GM21528 (cell line): ENCODE results near the gene USP31.

Experiments
- ATAC-seq: cut with Tn5 transposase; IDR thresholded peaks from one replicate; pipeline ENCODE4 v1.9.1; 2021; ENCODE audit warnings: mild to moderate bottlenecking, moderate library complexity; ENCODE audit not compliant: unreplicated experiment, low FRiP score

The USP31 gene

DNA sequence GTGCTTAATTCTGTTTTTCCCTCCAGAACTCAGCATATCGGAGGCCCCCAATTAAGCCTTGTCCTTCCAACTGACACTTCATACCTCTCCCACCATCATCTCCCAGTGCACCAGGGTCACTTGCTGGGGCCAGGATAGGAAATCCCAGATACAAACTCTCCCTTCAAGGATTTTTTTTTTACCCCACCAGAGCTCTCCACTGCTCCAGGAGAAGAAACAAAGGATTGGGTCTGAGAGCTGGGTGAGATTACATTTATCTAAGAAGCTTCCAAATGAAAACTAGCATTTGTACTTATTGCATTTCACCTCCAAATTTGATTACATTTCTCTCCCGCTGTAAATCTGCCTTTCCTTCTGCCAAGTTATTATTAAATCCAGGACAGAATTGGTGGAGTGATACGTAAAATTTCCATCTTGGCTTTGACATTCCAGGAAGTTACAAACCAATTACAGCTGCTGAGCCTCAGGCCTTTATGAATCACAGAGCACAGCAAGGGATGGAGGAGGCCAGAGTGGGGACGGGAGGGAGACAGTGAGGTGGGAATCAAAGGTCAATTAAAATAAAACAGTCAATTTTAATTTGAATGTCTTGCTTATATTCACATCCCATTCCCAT is 123.5 kb downstream of the USP31 start:
- no peak for ATAC-seq

DNA sequence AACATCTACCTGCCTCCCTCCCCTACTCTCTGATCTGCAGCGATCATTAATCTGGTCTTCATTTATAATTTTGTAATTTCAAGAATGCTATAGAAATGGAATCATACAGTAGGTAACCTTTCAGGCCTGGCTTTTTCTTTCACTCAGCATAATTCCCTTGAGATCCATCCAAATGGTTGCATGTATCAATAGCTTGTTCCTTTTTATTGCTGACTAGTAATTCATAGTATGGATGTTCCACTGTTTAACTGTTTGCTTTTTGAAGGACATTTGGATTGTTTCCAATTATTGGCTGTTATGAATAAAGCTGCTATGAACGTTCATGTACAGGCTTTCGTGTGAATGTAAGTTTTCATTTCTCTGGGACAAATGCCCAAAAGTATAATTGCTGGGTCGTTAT is 125.2 kb downstream of the USP31 start:
- no peak for ATAC-seq

DNA sequence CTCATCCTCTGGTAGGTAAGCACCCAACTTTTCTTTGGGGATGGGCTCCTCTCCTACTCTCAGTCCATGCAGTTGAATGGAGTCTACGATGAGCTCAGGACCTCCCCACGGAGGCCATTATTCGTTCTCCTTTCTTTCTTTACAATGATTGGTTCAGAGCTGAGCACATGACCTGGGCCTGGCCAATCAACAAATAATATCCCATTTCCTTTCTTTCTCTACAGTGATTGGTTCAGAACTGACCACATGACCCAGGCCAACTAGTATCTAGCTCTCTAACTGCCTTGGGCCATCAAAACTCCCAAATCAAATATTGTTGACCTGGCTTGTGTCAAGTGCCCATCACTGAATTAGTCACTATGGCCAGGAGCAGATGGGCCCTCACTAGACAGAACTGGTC is 129.2 kb downstream of the USP31 start:
- ATAC-seq, result no peak

DNA sequence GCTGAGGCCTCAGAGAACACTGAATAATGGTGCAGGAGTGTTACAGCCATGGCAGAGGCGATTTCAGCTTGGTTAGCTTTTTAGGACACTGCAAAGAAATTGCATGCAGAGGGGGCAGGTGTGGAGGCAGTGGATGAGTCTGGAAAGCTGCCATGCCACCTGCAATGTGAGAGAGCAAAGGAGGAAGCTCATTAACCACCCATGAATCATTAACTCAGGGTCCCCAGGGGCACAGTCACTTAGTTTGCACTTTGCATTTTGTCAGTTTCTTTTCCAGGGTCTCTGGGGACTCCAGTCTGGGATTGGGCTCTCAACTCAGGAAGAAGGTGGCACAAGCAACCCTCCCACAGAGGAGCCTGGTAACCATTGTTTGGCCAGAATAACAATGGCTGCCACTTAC is 132.9 kb downstream of the USP31 start:
- ATAC-seq, result no peak

DNA sequence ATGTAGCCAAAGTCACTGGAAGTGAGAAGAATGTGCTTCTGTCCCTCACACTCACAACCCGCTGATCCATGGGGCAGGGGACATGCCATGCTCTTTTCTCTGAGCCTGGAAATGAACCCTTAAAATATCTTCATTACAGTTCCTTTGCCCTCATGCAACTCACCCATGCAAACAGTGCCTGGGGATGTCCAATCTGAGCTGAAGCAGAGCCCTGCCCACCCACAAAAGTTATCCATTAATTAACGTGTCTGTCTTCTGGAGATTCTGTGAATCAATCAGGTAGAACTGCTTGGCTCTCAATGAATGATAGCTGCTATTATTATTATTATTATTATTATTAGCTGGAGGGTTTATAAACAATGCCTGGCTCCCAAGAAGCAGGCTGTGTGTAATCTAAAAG is 133.7 kb downstream of the USP31 start:
- no peak for ATAC-seq

DNA sequence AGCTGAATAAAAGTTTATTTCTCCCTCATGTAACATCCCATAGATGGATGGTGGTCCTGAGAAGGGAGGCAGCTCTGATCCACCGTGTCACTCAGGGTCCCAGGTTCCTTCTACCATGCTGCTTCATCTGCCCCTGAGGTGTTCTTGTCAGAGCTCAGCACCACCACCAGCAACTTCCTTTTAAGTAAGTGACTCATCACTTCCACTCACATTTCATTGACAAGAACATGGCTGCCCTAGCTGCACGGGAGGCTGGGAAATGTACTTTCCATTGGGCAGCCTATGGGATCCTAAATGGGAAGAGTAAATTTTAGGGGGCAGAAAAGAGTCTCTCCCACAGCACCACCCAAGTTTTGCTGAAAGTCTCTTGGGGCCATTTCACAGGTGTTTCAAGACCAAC is 134.7 kb downstream of the USP31 start:
- no peak for ATAC-seq
